Aorta (tissue), 5 donors: ENCODE measurements around the gene UNC93B1. TPM values are rescaled to one million over a fixed set of nuclear protein-coding genes. Genes with fewer than 3 reads are reported as not detected.

Source experiments
- ATAC-seq: fragments of 200-7000 bp; cut with Tn5 transposase; one replicate; pipeline ENCODE4 v1.9.1; 2022; ENCODE audit warnings: moderate library complexity; ENCODE audit not compliant: low FRiP score
- DNase-seq, 2 donors: peaks; one replicate each; pipeline ENCODE4 v3.0.0-alpha.2; 2020
- H3K27ac ChIP-seq, 2 donors: one replicate each; pipeline ENCODE4 v1.5.1; 2013; ENCODE audit warnings: low read length in 2 of 2, mild to moderate bottlenecking in 2 of 2, moderate library complexity in 2 of 2, control low read depth in 1 of 2, inconsistent platforms in 1 of 2, low read depth in 1 of 2
- H3K27me3 ChIP-seq, 2 donors: one replicate each; pipeline ENCODE4 v1.6.1; 2013; ENCODE audit warnings: control low read depth in 1 of 2, low read length in 1 of 2, mild to moderate bottlenecking in 1 of 2, moderate library complexity in 1 of 2; ENCODE audit not compliant: insufficient read depth in 2 of 2, control insufficient read depth in 1 of 2
- H3K36me3 ChIP-seq, 2 donors: one replicate each; pipeline ENCODE4 v1.6.1; 2013; ENCODE audit warnings: control low read depth in 1 of 2, low read length in 1 of 2, mild to moderate bottlenecking in 1 of 2; ENCODE audit not compliant: insufficient read depth in 2 of 2, control insufficient read depth in 1 of 2
- H3K4me1 ChIP-seq, 2 donors: one replicate each; pipeline ENCODE4 v1.6.1; 2013; ENCODE audit warnings: low read length in 2 of 2, control low read depth in 1 of 2, mild to moderate bottlenecking in 1 of 2, moderate library complexity in 1 of 2; ENCODE audit not compliant: insufficient read depth in 2 of 2, control insufficient read depth in 1 of 2
- H3K4me3 ChIP-seq, 2 donors: one replicate each; pipeline ENCODE4 v1.5.1; 2013; ENCODE audit warnings: low read length in 2 of 2, control low read depth in 1 of 2, mild to moderate bottlenecking in 1 of 2
- H3K9me3 ChIP-seq: one replicate; pipeline ENCODE4 v1.6.1; 2013; ENCODE audit warnings: mild to moderate bottlenecking, low read length; ENCODE audit not compliant: control insufficient read depth
- WGBS, 2 donors: extraction: QIAGEN DNeasy Blood & Tissue Kit; methylation state at CpG; one replicate each; pipeline ENCODE4 v1.1.7; 2013; 5-methylcytosine and 5-hydroxymethylcytosine counted together
- intact Hi-C, 2 donors: fragments of 100-400 bp; cut with DNase I; formaldehyde crosslinking; loops; one replicate each; pipeline versions ENCODE4 v1.14.2 to v1.15.0; 2022
- polyA plus RNA-seq, 2 donors: library from polyadenylated mRNA; stranded (reverse); fragments of 200-250 nt; gene quantifications; one replicate each; pipeline ENCODE4 v1.2.3, GENCODE V29; 2013
- total RNA-seq, 2 donors: library from RNA; stranded (reverse); fragmentation: NEBNext Ultra II Directional; extraction: Animal tissue kit (Norgen Biotek cat#: 25700); gene quantifications; one replicate each; pipeline ENCODE4 v1.2.1, GENCODE V29; 2021
- donor health status: healthy with polysubstance abuse.
- donor health status: Bipolar disorder and iron deficiency.
- donor health status: DM: no; HTN: no; CAD: no.
- donor health status: DM: no; HTN: no; CAD: no.
- donor health status: DM: yes; HTN: yes; CAD: no.

UNC93B1 gene
- total and polyA plus RNA-seq, 4 donors: 9.1 to 32.1 (median 24.6) TPM

DNA sequence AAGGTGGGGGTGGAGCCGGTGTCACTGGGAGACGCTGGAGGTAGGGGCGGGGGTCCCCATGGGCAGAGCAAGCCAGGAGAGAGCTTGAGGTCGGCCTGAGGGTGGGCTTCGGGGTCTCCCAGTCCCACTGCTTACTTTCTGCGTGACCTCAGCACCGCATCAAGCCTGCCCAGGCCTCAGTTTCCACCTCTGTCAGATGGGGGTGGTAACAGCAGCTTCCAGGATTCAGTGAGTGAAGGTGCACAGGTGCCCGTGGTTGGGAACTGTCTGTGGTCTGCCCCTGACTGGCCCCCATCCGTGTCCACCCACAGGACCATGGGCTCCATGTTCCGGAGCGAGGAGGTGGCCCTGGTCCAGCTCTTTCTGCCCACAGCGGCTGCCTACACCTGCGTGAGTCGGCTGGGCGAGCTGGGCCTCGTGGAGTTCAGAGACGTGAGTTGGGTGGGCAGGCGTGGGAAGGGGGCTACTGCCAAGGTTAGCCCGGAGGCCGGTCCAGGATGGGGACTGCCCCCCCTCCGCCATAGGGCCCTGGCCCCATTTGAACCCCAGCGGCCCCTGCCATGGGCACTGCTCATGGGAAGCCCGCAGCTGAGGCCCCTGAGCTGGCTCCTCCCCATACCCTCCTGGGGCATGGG lies 37.2 kb upstream of the UNC93B1 start:
- 66% methylated on average over 23 of the region's 23 CpGs for WGBS, 2 donors
- Histone ChIP-seq H3K9me3 (no peaks in the 10 kb centered on the region), H3K27me3 (no peaks in the 10 kb centered on the region), H3K27ac (peak overlapping the region; percentile 45 to 79), H3K36me3 (peaks cover 0 to 2% of the 10 kb centered on the region in 2 donors), H3K4me3 (peak overlapping the region in 1 of 2 donors; percentile 32), H3K4me1 (no peaks in the 10 kb centered on the region)
- ATAC-seq: no peak
- DNase-seq: peak in 1 of 2 donors; percentile 73
- intact Hi-C loops: no loop called here

DNA sequence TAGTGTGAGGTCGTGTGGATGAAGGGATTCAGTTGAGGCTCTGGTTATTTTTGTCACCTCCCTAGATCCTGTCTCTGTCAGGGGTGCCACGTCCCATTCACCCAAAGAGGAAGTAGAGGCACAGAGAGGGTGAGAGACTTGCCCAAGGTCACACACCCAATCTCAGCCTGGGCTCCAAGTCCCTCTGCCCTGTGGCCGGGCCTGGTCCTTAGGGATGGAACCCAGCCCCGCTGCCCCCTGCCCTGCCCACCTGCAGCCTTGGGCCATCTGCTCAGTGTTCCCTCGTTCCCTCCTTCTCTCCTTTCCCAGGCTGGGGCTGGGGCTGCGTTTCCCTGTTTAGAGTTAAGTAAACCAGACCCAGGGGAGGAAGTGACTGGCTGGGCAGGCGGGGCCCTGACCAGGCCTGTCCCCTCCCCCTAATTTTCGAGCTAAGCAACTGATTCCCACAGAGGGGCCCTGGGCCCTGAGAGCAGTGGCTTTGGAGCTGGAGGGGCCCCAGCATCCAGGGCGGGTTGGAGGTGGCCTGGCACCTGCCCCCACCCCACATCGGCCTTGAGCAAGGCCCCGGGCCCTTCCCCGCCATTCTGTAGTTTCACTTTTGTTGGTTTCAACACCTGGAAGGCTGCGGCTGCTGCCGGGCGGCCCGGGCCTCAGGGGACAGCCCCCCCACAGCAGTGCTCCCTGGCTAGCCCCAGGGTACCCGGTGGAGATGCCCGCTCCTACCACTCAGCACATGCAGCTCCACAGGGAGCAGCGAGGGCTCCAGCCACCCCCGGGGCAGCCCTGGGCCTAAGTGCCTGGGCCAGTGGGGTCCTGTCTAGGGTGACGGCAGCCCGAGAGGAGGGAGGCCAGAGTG lies 36.4 kb upstream of the UNC93B1 start:
- no peaks in the 10 kb centered on the region for H3K4me1 ChIP-seq
- DNase-seq: peak; percentile 83 to 88
- no peaks in the 10 kb centered on the region for H3K9me3 ChIP-seq
- peak overlapping the region; percentile 32 for H3K4me3 ChIP-seq
- peak; percentile 50 for ATAC-seq
- 2% methylated on average over 21 to 22 of the region's 22 CpGs for WGBS, 2 donors
- no peaks in the 10 kb centered on the region for H3K27me3 ChIP-seq
- H3K27ac ChIP-seq: peak overlapping the region; percentile 54 to 79
- peaks cover 0 to 2% of the 10 kb centered on the region in 2 donors for H3K36me3 ChIP-seq
- intact Hi-C loops: no loop called here

DNA sequence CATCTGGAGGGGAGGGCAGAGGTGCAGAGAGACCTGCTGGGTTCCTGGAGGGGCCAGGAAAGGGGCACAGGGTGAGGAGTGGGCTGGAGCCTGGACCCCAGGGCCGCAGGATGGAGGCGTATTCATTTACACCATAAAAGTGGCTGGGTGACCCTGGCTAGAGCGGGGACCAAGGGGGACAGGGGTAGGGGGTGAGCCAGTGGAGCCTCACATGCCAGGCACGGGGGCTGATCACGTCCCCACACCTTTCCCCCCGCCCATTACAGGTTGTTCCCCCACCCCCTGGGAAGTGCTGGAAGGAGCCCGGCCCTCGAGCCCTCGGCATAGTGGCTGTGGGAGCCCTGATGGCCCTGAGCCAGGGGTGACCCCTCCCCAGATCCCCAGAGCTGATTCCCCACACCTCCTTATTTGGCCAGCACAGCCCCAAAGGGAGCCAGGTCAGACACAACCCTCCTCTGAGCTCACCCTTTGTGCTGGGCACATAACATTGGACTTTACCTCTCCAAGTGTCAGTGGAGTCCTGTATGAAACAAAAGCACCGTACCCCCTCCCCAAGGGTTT lies 35.7 kb upstream of the UNC93B1 start:
- Histone ChIP-seq H3K27me3 (no peaks in the 10 kb centered on the region), H3K36me3 (peaks cover 0 to 2% of the 10 kb centered on the region in 2 donors), H3K27ac (peak overlapping the region; percentile 41 to 54), H3K4me3 (peak overlapping the region; percentile 27 to 46), H3K9me3 (no peaks in the 10 kb centered on the region), H3K4me1 (no peaks in the 10 kb centered on the region)
- intact Hi-C loops: no loop called here
- 14 to 17% methylated on average over 8 to 10 of the region's 10 CpGs for WGBS, 2 donors
- ATAC-seq (no peak), DNase-seq (peak in 1 of 2 donors; percentile 62)

DNA sequence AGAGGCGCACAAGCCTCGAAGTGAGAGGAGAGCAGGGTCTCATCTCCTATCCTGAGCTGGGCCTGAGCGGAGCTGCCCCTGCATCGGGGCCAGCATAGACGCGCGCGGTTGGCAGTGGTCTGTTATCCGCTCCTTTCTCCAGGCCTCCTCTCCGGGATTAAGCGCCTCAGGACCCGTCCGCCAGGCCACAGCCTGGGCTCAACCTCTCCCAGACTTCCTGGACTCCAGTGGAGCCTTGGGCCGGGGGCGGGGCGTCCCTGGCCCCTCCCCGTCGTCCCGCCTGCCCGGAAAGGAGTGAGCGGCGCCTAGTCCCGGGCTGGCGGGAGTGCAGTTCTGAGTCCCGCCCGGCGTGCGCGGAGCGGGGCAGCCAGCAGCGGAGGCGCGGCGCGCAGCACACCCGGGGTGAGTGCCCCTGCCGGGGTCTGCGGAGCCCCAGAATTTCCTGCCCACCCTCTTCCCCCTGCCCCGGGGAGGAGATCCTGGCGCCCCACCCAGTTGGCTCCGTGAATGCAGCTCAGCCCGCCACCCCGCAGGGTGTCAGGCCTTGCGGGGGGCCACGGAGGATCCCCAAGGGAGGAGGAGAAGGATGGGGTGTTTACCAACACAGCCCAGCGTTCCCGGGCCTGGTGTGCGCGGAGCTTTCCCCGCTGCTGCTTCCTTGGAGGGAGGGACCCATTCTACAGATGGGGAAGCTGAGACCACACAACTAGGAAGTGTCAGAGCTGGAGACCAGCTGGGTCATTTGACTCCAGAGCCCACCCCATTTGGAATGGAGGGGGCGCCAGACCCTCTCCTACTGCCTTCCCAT lies 35.0 kb upstream of the UNC93B1 start, which contains the start of gene TCIRG1:
TCIRG1 (plus strand) TSS at position 308 of the 808 bp plus-strand sequence. CDS start 2,247 bp downstream, outside the sequence.
- peak; percentile 91 for ATAC-seq

DNA sequence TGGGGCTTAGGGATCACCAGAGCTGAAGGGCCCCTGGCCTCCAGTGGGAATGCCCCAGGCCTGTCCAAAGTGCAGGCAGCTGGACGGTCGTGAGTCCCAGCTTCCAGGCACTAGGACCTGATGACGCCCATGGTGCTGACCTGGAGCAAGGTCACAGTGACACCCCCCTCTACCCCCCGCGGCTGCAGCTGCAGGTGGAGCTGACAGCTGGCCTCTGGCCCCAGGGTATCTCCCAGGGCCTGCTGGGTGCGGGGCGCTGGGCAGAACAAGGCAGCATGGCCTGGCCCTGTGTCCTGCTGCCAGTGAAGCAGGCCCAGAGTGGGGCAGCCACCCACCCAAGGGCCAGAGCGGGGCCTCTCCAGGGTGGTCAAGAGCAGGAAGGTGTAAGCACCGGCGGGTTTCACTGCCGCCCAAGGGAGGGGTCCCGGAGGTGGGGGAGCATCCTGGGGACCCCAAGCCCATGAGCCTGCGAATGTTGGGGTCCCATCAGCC lies 34.4 kb upstream of the UNC93B1 start:
- 17 to 21% methylated on average over 13 of the region's 13 CpGs for WGBS, 2 donors
- ATAC-seq: no peak
- no peaks in the 10 kb centered on the region for H3K36me3 ChIP-seq

More for the DNA sequence above, 35.0 kb upstream of the UNC93B1 start, which contains the start of gene TCIRG1:
- Histone ChIP-seq H3K27me3 (no peaks in the 10 kb centered on the region), H3K36me3 (no peaks in the 10 kb centered on the region), H3K4me1 (no peaks in the 10 kb centered on the region), H3K4me3 (peak within 1 kb of the TSS; percentile 27 to 46), H3K27ac (peak within 1 kb of the TSS; percentile 54 to 72), H3K9me3 (no peaks in the 10 kb centered on the region)
- 2 to 3% methylated on average over 48 to 51 of the region's 51 CpGs for WGBS, 2 donors
- DNase-seq: peak; percentile 93 to 94
- intact Hi-C loops: no loop called here

DNA sequence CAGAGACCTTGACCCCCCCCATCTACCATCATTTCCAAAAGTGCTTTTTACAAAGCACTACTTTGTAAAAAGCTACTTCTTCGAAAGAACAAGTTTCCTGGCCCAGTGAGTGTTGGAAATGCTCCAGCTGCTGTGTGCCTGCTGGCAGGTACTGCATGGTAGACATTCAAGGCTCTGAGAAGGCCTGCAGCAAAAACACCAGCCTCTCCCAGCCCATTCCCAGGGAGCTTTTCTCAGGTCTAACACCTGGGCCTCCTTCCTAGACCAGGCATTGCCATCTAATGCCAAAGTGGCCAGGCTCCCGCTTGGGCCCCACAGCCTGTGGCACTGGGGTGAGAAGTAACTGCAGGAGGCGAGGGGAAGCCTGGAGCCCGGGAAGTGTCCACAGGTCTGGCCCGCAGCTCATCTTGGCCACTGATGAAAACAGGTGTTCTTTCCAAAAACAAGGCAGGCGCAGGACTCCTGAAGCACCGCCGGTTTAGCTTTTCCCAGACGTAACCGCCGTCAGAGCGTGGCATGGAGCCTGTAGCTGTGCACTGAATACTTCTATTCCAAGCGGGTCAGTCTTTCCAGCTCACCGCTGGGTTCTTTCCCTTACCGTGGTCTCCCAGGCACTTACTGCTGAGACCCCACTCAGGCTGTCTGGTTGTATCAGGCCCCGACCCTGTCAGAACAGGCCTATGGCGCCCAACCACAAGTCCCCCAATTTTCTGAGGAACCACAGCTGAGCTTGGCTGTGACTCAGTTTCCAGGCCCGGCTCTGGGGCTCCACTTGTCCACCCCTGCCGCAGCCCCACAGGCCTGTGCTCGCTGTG lies 33.7 kb upstream of the UNC93B1 start:
- H3K4me1 ChIP-seq: no peaks in the 10 kb centered on the region
- intact Hi-C loops: no loop called here
- no peak overlapping the region for H3K4me3 ChIP-seq
- H3K27me3 ChIP-seq: no peaks in the 10 kb centered on the region
- DNase-seq (peak in 1 of 2 donors; percentile 51), ATAC-seq (no peak)
- peak overlapping the region in 1 of 2 donors; percentile 72 for H3K27ac ChIP-seq
- no peaks in the 10 kb centered on the region for H3K9me3 ChIP-seq
- no peaks in the 10 kb centered on the region for H3K36me3 ChIP-seq
- WGBS, 2 donors: 74 to 80% methylated on average over 20 of the region's 20 CpGs

More for the DNA sequence above, 34.4 kb upstream of the UNC93B1 start:
- peak in 1 of 2 donors; percentile 56 for DNase-seq
- no peaks in the 10 kb centered on the region for H3K4me1 ChIP-seq
- H3K27me3 ChIP-seq: no peaks in the 10 kb centered on the region
- H3K27ac ChIP-seq: peak overlapping the region; percentile 14 to 72
- H3K9me3 ChIP-seq: no peaks in the 10 kb centered on the region
- peak overlapping the region in 1 of 2 donors; percentile 27 for H3K4me3 ChIP-seq
- intact Hi-C loops: no loop called here

DNA sequence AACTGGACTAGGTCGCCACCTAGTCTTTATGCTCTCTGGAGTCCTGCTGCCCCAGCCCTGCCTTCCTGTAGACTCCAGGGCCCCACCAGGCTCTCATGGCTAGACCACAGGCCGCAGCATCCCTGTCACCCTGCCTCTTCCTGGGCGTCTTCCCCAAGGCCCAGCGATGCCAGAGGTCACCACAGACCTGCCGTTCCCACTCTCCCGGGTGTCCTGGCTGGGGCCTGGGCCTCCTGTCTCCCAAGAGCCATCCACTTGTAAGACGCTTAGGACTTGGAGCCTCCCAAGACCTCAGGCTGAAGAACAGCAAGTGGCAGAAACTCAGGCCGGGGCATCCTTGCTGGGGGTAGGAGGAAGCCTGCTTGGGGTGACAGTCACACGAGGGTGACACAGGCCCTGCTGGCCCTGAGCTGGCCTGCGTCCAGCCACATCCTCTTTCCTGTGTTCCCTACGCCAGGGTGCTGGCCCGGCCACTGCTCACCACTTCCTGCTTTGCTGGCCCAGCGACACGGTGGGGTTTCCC lies 32.9 kb upstream of the UNC93B1 start:
- intact Hi-C loops: no loop called here
- Histone ChIP-seq H3K27ac (no peak overlapping the region), H3K4me1 (no peaks in the 10 kb centered on the region), H3K36me3 (no peaks in the 10 kb centered on the region), H3K27me3 (no peaks in the 10 kb centered on the region), H3K9me3 (no peaks in the 10 kb centered on the region), H3K4me3 (no peak overlapping the region)
- peak in 1 of 2 donors; percentile 89 for DNase-seq
- WGBS, 2 donors: 69 to 71% methylated on average over 14 of the region's 14 CpGs
- no peak for ATAC-seq
